ENCODE results near the gene CHPF. TPM values are rescaled to one million over a fixed set of nuclear protein-coding genes. Genes with fewer than 3 reads are reported as not detected.

CHPF gene
- total RNA-seq, 1 experiment from 2014 or later = 78.2 TPM

- H3K27ac ChIP-seq = no peak overlapping the region
Observed at GRCh38 chr2:219578811-219579613, 35.4 kb upstream of the CHPF start.

DNA sequence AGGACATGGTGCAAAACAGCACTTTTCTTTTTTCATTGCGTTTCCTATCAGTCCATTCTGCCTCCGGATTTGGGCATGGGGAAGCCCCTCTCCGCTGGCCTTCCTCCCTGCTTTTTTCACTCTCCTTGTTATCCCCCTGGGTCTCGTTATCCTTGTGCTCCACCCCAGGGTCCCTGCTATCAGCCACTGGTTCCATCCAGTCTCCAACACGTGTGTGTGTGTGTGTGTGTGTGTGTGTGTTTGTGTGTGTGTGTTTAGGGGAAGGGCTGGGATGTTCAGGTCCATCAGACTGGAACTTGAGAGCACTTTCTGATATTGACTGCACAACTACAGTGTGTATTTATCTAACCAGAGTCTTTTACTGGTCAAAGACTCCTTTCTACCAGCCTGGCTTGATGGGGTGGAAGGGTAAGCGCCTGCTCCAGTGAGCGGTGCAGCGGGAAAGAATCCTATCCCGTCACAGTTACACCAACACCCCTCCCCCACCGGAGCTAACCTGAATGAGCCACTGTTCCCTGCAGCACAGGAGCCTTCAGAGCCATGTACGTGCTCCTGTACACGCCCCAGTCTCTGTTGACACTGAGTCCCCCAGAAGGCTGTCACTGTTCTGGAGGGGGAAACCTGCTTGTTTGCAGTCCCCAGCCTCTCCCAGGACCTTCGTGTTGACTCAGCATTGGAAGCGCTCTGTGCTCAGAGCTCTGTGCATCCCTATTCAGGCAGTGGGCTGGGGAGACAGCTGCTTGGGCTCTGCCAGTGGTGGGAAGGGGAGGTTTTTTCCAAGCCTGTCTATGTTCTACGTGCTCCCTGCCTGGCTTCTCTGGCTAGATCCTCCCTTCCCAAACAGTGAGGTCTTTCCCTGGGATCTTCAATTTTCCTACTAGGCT is 33.1 kb upstream of the CHPF start:
- POLR2A ChIA-PET (ENCODE audit: unreplicated experiment) = interaction anchor here (0.5 kb wide), 1 partner anchor 8 kb away, joined by 4 read pairs; no protein-coding TSS in a partner anchor
- CTCF ChIA-PET = no interaction called here
- H3K27me3 ChIP-seq (ENCODE audit: insufficient read depth, low read depth) = no peaks in the 10 kb centered on the region
- no TSS peak for BruUV-seq (replicated peaks)
- TF ChIP-seq, protein P1, sequence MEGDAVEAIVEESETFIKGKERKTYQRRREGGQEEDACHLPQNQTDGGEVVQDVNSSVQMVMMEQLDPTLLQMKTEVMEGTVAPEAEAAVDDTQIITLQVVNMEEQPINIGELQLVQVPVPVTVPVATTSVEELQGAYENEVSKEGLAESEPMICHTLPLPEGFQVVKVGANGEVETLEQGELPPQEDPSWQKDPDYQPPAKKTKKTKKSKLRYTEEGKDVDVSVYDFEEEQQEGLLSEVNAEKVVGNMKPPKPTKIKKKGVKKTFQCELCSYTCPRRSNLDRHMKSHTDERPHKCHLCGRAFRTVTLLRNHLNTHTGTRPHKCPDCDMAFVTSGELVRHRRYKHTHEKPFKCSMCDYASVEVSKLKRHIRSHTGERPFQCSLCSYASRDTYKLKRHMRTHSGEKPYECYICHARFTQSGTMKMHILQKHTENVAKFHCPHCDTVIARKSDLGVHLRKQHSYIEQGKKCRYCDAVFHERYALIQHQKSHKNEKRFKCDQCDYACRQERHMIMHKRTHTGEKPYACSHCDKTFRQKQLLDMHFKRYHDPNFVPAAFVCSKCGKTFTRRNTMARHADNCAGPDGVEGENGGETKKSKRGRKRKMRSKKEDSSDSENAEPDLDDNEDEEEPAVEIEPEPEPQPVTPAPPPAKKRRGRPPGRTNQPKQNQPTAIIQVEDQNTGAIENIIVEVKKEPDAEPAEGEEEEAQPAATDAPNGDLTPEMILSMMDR (conservative IDR thresholded peaks at IDR 0.05) = no peak
- TF ChIP-seq EZH2 (IDR thresholded peaks at IDR 0.05; ENCODE audit: low read depth) = no peak
- H3K27ac ChIP-seq = no peak overlapping the region
- H2AFZ ChIP-seq = no peak overlapping the region
- H3K36me3 ChIP-seq (ENCODE audit: low read depth) = no peaks in the 10 kb centered on the region
- peaks cover 16% of the 10 kb centered on the region; the same call in 1 of the 2 replicates for H3K4me1 ChIP-seq (replicated peaks; ENCODE audit: insufficient read depth)
- DNase-seq = no peak
- H3K9me2 ChIP-seq (ENCODE audit: insufficient read depth) = no peaks in the 10 kb centered on the region
- no peaks in the 10 kb centered on the region for H3K79me2 ChIP-seq (ENCODE audit: low read depth)
- no peaks in the 10 kb centered on the region for H4K20me1 ChIP-seq (ENCODE audit: insufficient read depth)
- H3K4me2 ChIP-seq = no peak overlapping the region
- H3K4me3 ChIP-seq = no peak overlapping the region
- intact Hi-C loops (cut with micrococcal nuclease; ENCODE audit: unreplicated experiment) = no loop called here
- H3F3A ChIP-seq (ENCODE audit: insufficient read depth, low read depth) = no peaks in the 10 kb centered on the region
- no peaks in the 10 kb centered on the region for H3K9me3 ChIP-seq (ENCODE audit: insufficient read depth, low read depth)

More at GRCh38 chr2:219578811-219579613, 35.4 kb upstream of the CHPF start:
- no peaks in the 10 kb centered on the region for H3K27me3 ChIP-seq (ENCODE audit: insufficient read depth, low read depth)
- H3K4me3 ChIP-seq = no peak overlapping the region
- POLR2A ChIA-PET (ENCODE audit: unreplicated experiment) = interaction anchor here (0.7 kb wide), 1 partner anchor 166 kb away, joined by 4 read pairs; no protein-coding TSS in a partner anchor
- H3K9me2 ChIP-seq (ENCODE audit: insufficient read depth) = no peaks in the 10 kb centered on the region
- H3K79me2 ChIP-seq (ENCODE audit: low read depth) = no peaks in the 10 kb centered on the region
- no peaks in the 10 kb centered on the region for H3F3A ChIP-seq (ENCODE audit: insufficient read depth, low read depth)
- H2AFZ ChIP-seq = no peak overlapping the region
- intact Hi-C loops (cut with micrococcal nuclease; ENCODE audit: unreplicated experiment) = no loop called here
- H3K4me2 ChIP-seq = no peak overlapping the region
- H3K4me1 ChIP-seq (replicated peaks; ENCODE audit: insufficient read depth) = peaks cover 9% of the 10 kb centered on the region; the same call in 1 of the 2 replicates
- DNase-seq = peak in 1 of 2 experiments; percentile 54
- H3K9me3 ChIP-seq (ENCODE audit: insufficient read depth, low read depth) = no peaks in the 10 kb centered on the region
- no TSS peak for BruUV-seq (replicated peaks)
- H3K36me3 ChIP-seq (ENCODE audit: low read depth) = no peaks in the 10 kb centered on the region
- H4K20me1 ChIP-seq (ENCODE audit: insufficient read depth) = no peaks in the 10 kb centered on the region
- CTCF ChIA-PET = interaction anchor here (0.7 kb wide), 1 partner anchor 55 kb away, joined by 3 read pairs; no protein-coding TSS in a partner anchor
- no peak for TF ChIP-seq EZH2 (IDR thresholded peaks at IDR 0.05; ENCODE audit: low read depth)
- TF ChIP-seq, protein P1 (conservative IDR thresholded peaks at IDR 0.05) = no peak
